K562 (cell line): ENCODE measurements around the gene OR11L1. TPM values are rescaled to one million over a fixed set of nuclear protein-coding genes. Genes with fewer than 3 reads are reported as not detected.

Experiments used
- ARID3B ChIP-seq: fragments of 250-450 bp; sonication (Bioruptor Pico); IDR thresholded peaks from 2 replicates; pipeline ENCODE4 v1.4.0; 2020; ENCODE audit warnings: borderline replicate concordance
- KAT8 ChIP-seq: fragments of 450-650 bp; IDR thresholded peaks from 2 replicates; pipeline ENCODE4 v1.6.1; 2016; ENCODE audit warnings: low read depth, mild to moderate bottlenecking
- KDM2B ChIP-seq: fragments of 250-450 bp; sonication (Bioruptor Pico); IDR thresholded peaks from 2 replicates; pipeline ENCODE4 v1.8.0; 2021; ENCODE audit warnings: mild to moderate bottlenecking, moderate library complexity
- MCM5 ChIP-seq: fragments of 450-650 bp; IDR thresholded peaks from 2 replicates; pipeline ENCODE4 v1.6.1; 2016; ENCODE audit warnings: low read depth
- POLR2G ChIP-seq: fragments of 200-400 bp; formaldehyde crosslinking; IDR thresholded peaks from 2 replicates; pipeline ENCODE4 v1.6.1; 2017; ENCODE audit warnings: low read depth, mild to moderate bottlenecking, antibody characterized with exemption, low read length, moderate library complexity
- POLR2H ChIP-seq: IDR thresholded peaks from 2 replicates; pipeline ENCODE4 v1.6.1; 2016; ENCODE audit warnings: missing genetic modification characterization, low read depth, mild to moderate bottlenecking, control low read depth, missing compliant biosample characterization, moderate library complexity
- SMC3 ChIP-seq: conservative IDR thresholded peaks from 2 replicates; pipeline ENCODE4 v1.6.1; 2011; ENCODE audit warnings: low read depth, low read length, improper control_type of control experiment; ENCODE audit not compliant: insufficient read depth
- XRCC5 ChIP-seq: fragments of 200-400 bp; formaldehyde crosslinking; IDR thresholded peaks from 2 replicates; pipeline ENCODE4 v1.6.1; 2017; ENCODE audit warnings: low read depth, mild to moderate bottlenecking, low read length
- ZBTB26 ChIP-seq: fragments of 450-650 bp; formaldehyde crosslinking; IDR thresholded peaks from 2 replicates; pipeline ENCODE4 v1.4.0; 2022; ENCODE audit warnings: missing genetic modification characterization
- ZHX1 ChIP-seq: fragments of 150-350 bp; conservative IDR thresholded peaks from 2 replicates; pipeline ENCODE4 v1.6.1; 2014; ENCODE audit warnings: low read length
- ZNF830 ChIP-seq: fragments of 250-450 bp; sonication (Bioruptor Pico); IDR thresholded peaks from 2 replicates; pipeline ENCODE4 v1.5.0; 2021; ENCODE audit warnings: mild to moderate bottlenecking
- polyA plus RNA-seq, 8 experiments: library from polyadenylated mRNA; depleted of rRNA in 4 of 8; stranded (reverse) in 5 of 8; unstranded in 3 of 8; fragments of >200 nt; fragmentation: Nextera tagmentation in 2 of 8; fragmentation: Illumina TruSeq in 1 of 8; extraction: Ambion mirVana in 2 of 8; extraction: Trizol in 1 of 8; gene quantifications; 2 replicates each; pipeline versions ENCODE4 v1.2.1 to v1.2.3, GENCODE V29; 2011 to 2014; ENCODE audit warnings: inconsistent platforms in 1 of 8, missing spikeins in 1 of 8
- total RNA-seq, 7 experiments: library from RNA; depleted of rRNA in 6 of 7; stranded (reverse); fragments of >200 nt in 6 of 7; fragmentation: Illumina TruSeq in 2 of 7; extraction: Trizol in 2 of 7; gene quantifications; 2 replicates each; pipeline versions ENCODE4 v1.2.1 to v1.2.3, GENCODE V29; 2011 to 2021; ENCODE audit warnings: low replicate concordance in 1 of 7
- TF ChIP-seq, protein P1 (sequence below): fragments of 450-650 bp; IDR thresholded peaks from 2 replicates; pipeline ENCODE4 v1.6.1; 2016; ENCODE audit warnings: low read depth

The OR11L1 gene
- total and polyA plus RNA-seq, 9 of the 15 experiments (the other 6 are each of a cell fraction or from before 2014, with no cell fraction given), result not detected

DNA sequence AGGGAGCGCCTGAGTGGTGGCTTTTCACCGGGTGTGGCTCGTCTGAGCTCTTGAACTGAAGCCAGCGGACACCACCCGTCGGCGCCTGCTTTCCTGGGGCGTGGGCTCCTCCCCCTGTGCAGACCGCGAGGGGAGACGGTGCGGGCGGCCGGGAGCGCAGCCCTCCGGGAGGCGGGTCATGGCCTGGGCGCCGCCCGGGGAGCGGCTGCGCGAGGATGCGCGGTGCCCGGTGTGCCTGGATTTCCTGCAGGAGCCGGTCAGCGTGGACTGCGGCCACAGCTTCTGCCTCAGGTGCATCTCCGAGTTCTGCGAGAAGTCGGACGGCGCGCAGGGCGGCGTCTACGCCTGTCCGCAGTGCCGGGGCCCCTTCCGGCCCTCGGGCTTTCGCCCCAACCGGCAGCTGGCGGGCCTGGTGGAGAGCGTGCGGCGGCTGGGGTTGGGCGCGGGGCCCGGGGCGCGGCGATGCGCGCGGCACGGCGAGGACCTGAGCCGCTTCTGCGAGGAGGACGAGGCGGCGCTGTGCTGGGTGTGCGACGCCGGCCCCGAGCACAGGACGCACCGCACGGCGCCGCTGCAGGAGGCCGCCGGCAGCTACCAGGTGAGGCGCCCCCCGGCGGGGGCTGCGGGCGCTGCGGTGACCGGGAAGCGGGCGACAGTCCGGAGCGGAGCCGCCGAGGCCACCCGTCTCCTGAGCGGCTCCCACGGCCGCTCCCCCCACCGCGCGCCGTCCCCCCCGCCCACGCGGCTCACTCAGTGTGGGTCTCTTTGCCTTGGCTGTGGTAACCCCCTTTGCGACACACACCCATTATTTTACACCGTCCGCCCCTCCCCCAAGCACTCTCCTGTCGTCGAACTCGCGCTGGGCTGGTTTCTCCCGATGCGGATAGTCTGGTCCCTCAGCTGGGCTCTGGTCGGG lies 15.6 kb upstream of the OR11L1 start, which contains the start of gene TRIM58 (continued):
- peak; percentile 40 for TF ChIP-seq SMC3
- TF ChIP-seq MCM5, result no peak
- peak; percentile 56 for TF ChIP-seq POLR2H (tag)
- TF ChIP-seq XRCC5, result peak; percentile 60; the same call in 1 of the 2 replicates
- TF ChIP-seq ZBTB26 (CRISPR knock-in tag), result no peak
- TF ChIP-seq KAT8, result no peak
- peak; percentile 94 for TF ChIP-seq POLR2G
- peak; percentile 68; the same call in 1 of the 2 replicates for TF ChIP-seq ZHX1
- TF ChIP-seq, protein P1, sequence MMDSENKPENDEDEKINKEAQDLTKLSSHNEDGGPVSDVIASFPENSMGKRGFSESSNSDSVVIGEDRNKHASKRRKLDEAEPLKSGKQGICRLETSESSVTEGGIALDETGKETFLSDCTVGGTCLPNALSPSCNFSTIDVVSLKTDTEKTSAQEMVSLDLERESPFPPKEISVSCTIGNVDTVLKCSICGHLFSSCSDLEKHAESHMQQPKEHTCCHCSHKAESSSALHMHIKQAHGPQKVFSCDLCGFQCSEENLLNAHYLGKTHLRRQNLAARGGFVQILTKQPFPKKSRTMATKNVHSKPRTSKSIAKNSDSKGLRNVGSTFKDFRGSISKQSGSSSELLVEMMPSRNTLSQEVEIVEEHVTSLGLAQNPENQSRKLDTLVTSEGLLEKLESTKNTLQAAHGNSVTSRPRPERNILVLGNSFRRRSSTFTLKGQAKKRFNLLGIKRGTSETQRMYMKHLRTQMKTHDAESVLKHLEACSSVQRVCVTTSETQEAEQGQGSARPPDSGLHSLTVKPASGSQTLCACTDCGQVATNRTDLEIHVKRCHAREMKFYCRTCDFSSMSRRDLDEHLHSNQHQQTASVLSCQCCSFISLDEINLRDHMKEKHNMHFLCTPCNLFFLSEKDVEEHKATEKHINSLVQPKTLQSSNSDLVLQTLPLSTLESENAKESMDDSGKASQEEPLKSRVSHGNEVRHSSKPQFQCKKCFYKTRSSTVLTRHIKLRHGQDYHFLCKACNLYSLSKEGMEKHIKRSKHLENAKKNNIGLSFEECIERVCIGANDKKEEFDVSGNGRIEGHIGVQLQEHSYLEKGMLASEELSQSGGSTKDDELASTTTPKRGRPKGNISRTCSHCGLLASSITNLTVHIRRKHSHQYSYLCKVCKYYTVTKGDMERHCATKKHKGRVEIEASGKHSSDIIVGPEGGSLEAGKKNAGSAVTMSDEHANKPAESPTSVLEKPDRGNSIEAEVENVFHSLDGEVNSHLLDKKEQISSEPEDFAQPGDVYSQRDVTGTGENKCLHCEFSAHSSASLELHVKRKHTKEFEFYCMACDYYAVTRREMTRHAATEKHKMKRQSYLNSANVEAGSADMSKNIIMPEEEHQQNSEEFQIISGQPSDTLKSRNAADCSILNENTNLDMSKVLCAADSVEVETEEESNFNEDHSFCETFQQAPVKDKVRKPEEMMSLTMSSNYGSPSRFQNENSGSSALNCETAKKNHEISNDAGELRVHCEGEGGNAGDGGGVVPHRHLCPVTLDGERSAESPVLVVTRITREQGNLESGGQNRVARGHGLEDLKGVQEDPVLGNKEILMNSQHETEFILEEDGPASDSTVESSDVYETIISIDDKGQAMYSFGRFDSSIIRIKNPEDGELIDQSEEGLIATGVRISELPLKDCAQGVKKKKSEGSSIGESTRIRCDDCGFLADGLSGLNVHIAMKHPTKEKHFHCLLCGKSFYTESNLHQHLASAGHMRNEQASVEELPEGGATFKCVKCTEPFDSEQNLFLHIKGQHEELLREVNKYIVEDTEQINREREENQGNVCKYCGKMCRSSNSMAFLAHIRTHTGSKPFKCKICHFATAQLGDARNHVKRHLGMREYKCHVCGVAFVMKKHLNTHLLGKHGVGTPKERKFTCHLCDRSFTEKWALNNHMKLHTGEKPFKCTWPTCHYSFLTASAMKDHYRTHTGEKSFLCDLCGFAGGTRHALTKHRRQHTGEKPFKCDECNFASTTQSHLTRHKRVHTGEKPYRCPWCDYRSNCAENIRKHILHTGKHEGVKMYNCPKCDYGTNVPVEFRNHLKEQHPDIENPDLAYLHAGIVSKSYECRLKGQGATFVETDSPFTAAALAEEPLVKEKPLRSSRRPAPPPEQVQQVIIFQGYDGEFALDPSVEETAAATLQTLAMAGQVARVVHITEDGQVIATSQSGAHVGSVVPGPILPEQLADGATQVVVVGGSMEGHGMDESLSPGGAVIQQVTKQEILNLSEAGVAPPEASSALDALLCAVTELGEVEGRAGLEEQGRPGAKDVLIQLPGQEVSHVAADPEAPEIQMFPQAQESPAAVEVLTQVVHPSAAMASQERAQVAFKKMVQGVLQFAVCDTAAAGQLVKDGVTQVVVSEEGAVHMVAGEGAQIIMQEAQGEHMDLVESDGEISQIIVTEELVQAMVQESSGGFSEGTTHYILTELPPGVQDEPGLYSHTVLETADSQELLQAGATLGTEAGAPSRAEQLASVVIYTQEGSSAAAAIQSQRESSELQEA, result no peak
- no peak; the same call in 1 of the 2 replicates for TF ChIP-seq KDM2B (CRISPR knock-in tag)
- no peak for TF ChIP-seq ARID3B
- TF ChIP-seq ZNF830 (CRISPR knock-in tag), result 0 out of 2 replicates have a peak, but pooled peaks have one; percentile 43
